K562 (cell line): ENCODE data around the gene SCARF2. TPM values are rescaled to one million over a fixed set of nuclear protein-coding genes. Genes with fewer than 3 reads are reported as not detected.

Experiments used
- ATAC-seq: fragments of 200-7000 bp; cut with Tn5 transposase; 3 replicates; pipeline ENCODE4 v1.9.1; 2020; ENCODE audit warnings: moderate library complexity
- BruUV-seq: library from RNA; stranded (reverse); fragments of 400-500 nt; replicated peaks from 2 replicates; lab custom pipeline; 2021; lab: Mats Ljungman, UMichigan
- CTCF ChIA-PET: fragments of 300-600 bp; formaldehyde crosslinking; extraction: SDS; loops from one replicate; lab custom pipeline; 2021; ENCODE audit warnings: low intra/inter-chr PET ratio; lab: Yijun Ruan, JAX
- POLR2A ChIA-PET: fragments of 300-600, 350-650 bp; sonication (Branson Sonifier 250); formaldehyde crosslinking; extraction: SDS; loops from one replicate; lab custom pipeline; 2021; ENCODE audit warnings: antibody characterized with exemption, inconsistent platforms; lab: Yijun Ruan, JAX
- DNase-seq, 4 experiments: peaks; one replicate each; pipeline versions ENCODE4 v3.0.0 to v3.0.0-alpha.2; 2011 to 2018; ENCODE audit warnings: low spot score in 3 of 4, mixed read lengths in 3 of 4; ENCODE audit errors: extremely low read depth in 1 of 4
- FAIRE-seq: peaks from 2 replicates; lab custom pipeline; 2011; peaks lifted over from hg19 to GRCh38; lab: Jason Lieb, UNC
- H2AFZ ChIP-seq: 2 replicates; pipeline ENCODE4 v1.6.0; 2011; ENCODE audit warnings: low read depth, low read length, control low read depth, inconsistent platforms
- H3K27ac ChIP-seq: fragments of 200-600 bp; 3 replicates; pipeline ENCODE4 v1.8.0; 2011; ENCODE audit warnings: low read depth, mild to moderate bottlenecking, control low read depth, inconsistent platforms, low read length, moderate library complexity, mixed read lengths; ENCODE audit errors: extremely low read depth
- H3K27me3 ChIP-seq, 2 experiments: fragments of 300-600 bp in 1 of 2; 2 replicates in 1 of 2; 3 replicates in 1 of 2; pipeline versions ENCODE4 v1.6.0 to v1.8.0; 2011; ENCODE audit warnings: inconsistent platforms in 2 of 2, low read length in 2 of 2, mild to moderate bottlenecking in 1 of 2, mixed read lengths in 1 of 2, moderate library complexity in 1 of 2; ENCODE audit not compliant: control insufficient read depth in 2 of 2, insufficient read depth in 2 of 2
- H3K36me3 ChIP-seq: fragments of 300-600 bp; 3 replicates; pipeline ENCODE4 v1.8.0; 2011; ENCODE audit warnings: mild to moderate bottlenecking, low read length, inconsistent platforms; ENCODE audit not compliant: control insufficient read depth, insufficient read depth
- H3K4me1 ChIP-seq, 2 experiments: fragments of 200-600 bp in 1 of 2; replicated peaks in 1 of 2; 2 replicates in 1 of 2; 3 replicates in 1 of 2; pipeline versions ENCODE4 v1.5.1 to v1.8.0; 2011; ENCODE audit warnings: inconsistent platforms in 2 of 2, low read length in 2 of 2, mild to moderate bottlenecking in 1 of 2, mixed read lengths in 1 of 2, moderate library complexity in 1 of 2; ENCODE audit not compliant: control insufficient read depth in 2 of 2, insufficient read depth in 2 of 2
- H3K4me2 ChIP-seq: 2 replicates; pipeline ENCODE4 v1.6.1; 2011; ENCODE audit warnings: low read length, control low read depth, inconsistent platforms, mixed read lengths; ENCODE audit not compliant: insufficient read depth
- H3K4me3 ChIP-seq: fragments of 200-600 bp; sonication (generic), shearing (Covaris generic); 2 replicates; pipeline ENCODE4 v1.5.1; 2016; ENCODE audit warnings: control low read depth, inconsistent platforms
- H3K79me2 ChIP-seq: fragments of 200-600 bp; 3 replicates; pipeline ENCODE4 v1.8.0; 2011; ENCODE audit warnings: low read length, inconsistent platforms; ENCODE audit not compliant: control insufficient read depth, insufficient read depth
- H3K9ac ChIP-seq, 2 experiments: 2 replicates each; pipeline versions ENCODE4 v1.6.0 to v1.6.1; 2011; ENCODE audit warnings: low read depth in 2 of 2, low read length in 2 of 2, control low read depth in 1 of 2, inconsistent platforms in 1 of 2, mild to moderate bottlenecking in 1 of 2, mixed read lengths in 1 of 2; ENCODE audit not compliant: insufficient read depth in 1 of 2
- H3K9me1 ChIP-seq: one replicate; pipeline ENCODE4 v1.6.0; 2011; ENCODE audit warnings: inconsistent platforms, mild to moderate bottlenecking, low read length, moderate library complexity; ENCODE audit not compliant: control insufficient read depth, insufficient read depth
- H3K9me3 ChIP-seq: replicated peaks from 2 replicates; pipeline ENCODE4 v1.5.1; 2011; ENCODE audit warnings: low read depth, low read length, inconsistent platforms; ENCODE audit not compliant: control insufficient read depth, insufficient read depth
- H4K20me1 ChIP-seq: replicated peaks from 2 replicates; pipeline ENCODE4 v1.6.1; 2011; ENCODE audit warnings: low read length, inconsistent platforms, mixed read lengths; ENCODE audit not compliant: control insufficient read depth, insufficient read depth
- BCL6 ChIP-seq: fragments of 250-450 bp; sonication (Bioruptor Pico); IDR thresholded peaks from 2 replicates; pipeline ENCODE4 v1.4.0; 2020
- EP400 ChIP-seq: fragments of 450-650 bp; IDR thresholded peaks from 2 replicates; pipeline ENCODE4 v1.6.1; 2017; ENCODE audit warnings: antibody characterized with exemption, mild to moderate bottlenecking, moderate library complexity
- EZH2 ChIP-seq: IDR thresholded peaks from 2 replicates; pipeline ENCODE4 v1.6.1; 2012; ENCODE audit warnings: low read depth, mild to moderate bottlenecking, inconsistent platforms, low read length, borderline replicate concordance
- JUND ChIP-seq, 2 experiments: IDR thresholded peaks; 2 replicates in 1 of 2; 3 replicates in 1 of 2; pipeline ENCODE4 v1.6.1; 2011; ENCODE audit warnings: borderline replicate concordance in 2 of 2, low read depth in 2 of 2, low read length in 2 of 2, improper control_type of control experiment in 1 of 2, missing biosample characterization in 1 of 2, missing genetic modification characterization in 1 of 2, missing genetic modification reagents in 1 of 2
- KHSRP ChIP-seq: fragments of 450-650 bp; IDR thresholded peaks from 2 replicates; pipeline ENCODE4 v1.6.1; 2017
- MITF ChIP-seq: IDR thresholded peaks from 2 replicates; pipeline ENCODE4 v1.6.1; 2014; ENCODE audit warnings: antibody characterized with exemption
- NCOA2 ChIP-seq, 2 experiments: fragments of 450-650 bp; IDR thresholded peaks; 2 replicates each; pipeline ENCODE4 v1.6.1; 2018; ENCODE audit warnings: mild to moderate bottlenecking in 2 of 2, moderate library complexity in 1 of 2; ENCODE audit not compliant: partially characterized antibody in 2 of 2
- NR3C1 ChIP-seq: sonication (generic); formaldehyde crosslinking; IDR thresholded peaks from 2 replicates; pipeline ENCODE4 v1.8.1; 2022; ENCODE audit warnings: missing genetic modification reagents
- RB1 ChIP-seq: fragments of 450-650 bp; IDR thresholded peaks from 2 replicates; pipeline ENCODE4 v1.6.1; 2017; ENCODE audit warnings: low read depth, mild to moderate bottlenecking
- RBM14 ChIP-seq: fragments of 200-400 bp; formaldehyde crosslinking; IDR thresholded peaks from 2 replicates; pipeline ENCODE4 v1.6.1; 2018; ENCODE audit warnings: low read depth, mild to moderate bottlenecking, low read length, moderate library complexity, borderline replicate concordance; ENCODE audit not compliant: insufficient read depth
- SPI1 ChIP-seq: IDR thresholded peaks from 2 replicates; pipeline ENCODE4 v1.6.1; 2011; ENCODE audit warnings: low read depth, low read length, control low read depth, borderline replicate concordance
- ZNF232 ChIP-seq: sonication (generic); formaldehyde crosslinking; IDR thresholded peaks from 2 replicates; pipeline ENCODE4 v1.8.0; 2022; ENCODE audit warnings: mild to moderate bottlenecking, missing genetic modification reagents
- ZNF347 ChIP-seq: fragments of 450-650 bp; formaldehyde crosslinking; IDR thresholded peaks from 2 replicates; pipeline ENCODE4 v1.4.0; 2020; ENCODE audit warnings: low read depth, mild to moderate bottlenecking, moderate library complexity
- ZNF436 ChIP-seq: fragments of 250-450, 450-650 bp; sonication (Bioruptor Pico); formaldehyde crosslinking; IDR thresholded peaks from 2 replicates; pipeline ENCODE4 v1.7.0; 2020; ENCODE audit warnings: mild to moderate bottlenecking
- WGBS: fragments of 100-300 bp; shearing (Covaris generic); methylation state at CpG from one replicate; pipeline ENCODE4 v1.1.6; 2016; ENCODE audit warnings: low coverage, mixed read lengths; ENCODE audit not compliant: insufficient coverage; ENCODE audit errors: missing lambda C conversion rate; 5-methylcytosine and 5-hydroxymethylcytosine counted together
- in situ Hi-C: fragments of 300-500 bp; cut with MboI; formaldehyde crosslinking; loops from 4 replicates; pipeline ENCODE4 v1.15.0; 2018; ENCODE audit warnings: inconsistent platforms, mixed read lengths
- intact Hi-C: fragments of 100-400 bp; cut with micrococcal nuclease; formaldehyde crosslinking; loops from 2 replicates; pipeline ENCODE4 v1.14.2; 2022
- polyA plus RNA-seq, 8 experiments: library from polyadenylated mRNA; depleted of rRNA in 4 of 8; stranded (reverse) in 5 of 8; unstranded in 3 of 8; fragments of >200 nt; fragmentation: Nextera tagmentation in 2 of 8; fragmentation: Illumina TruSeq in 1 of 8; extraction: Ambion mirVana in 2 of 8; extraction: Trizol in 1 of 8; gene quantifications; 2 replicates each; pipeline versions ENCODE4 v1.2.1 to v1.2.3, GENCODE V29; 2011 to 2014; ENCODE audit warnings: inconsistent platforms in 1 of 8, missing spikeins in 1 of 8
- total RNA-seq, 7 experiments: library from RNA; depleted of rRNA in 6 of 7; stranded (reverse); fragments of >200 nt in 6 of 7; fragmentation: Illumina TruSeq in 2 of 7; extraction: Trizol in 2 of 7; gene quantifications; 2 replicates each; pipeline versions ENCODE4 v1.2.1 to v1.2.3, GENCODE V29; 2011 to 2021; ENCODE audit warnings: low replicate concordance in 1 of 7
- TF ChIP-seq, protein P1 (sequence below): fragments of 450-650 bp; formaldehyde crosslinking; IDR thresholded peaks from 2 replicates; pipeline ENCODE4 v1.4.0; 2020; ENCODE audit warnings: mild to moderate bottlenecking, moderate library complexity
- TF ChIP-seq, protein P2 (sequence below): fragments of 250-450 bp; sonication (Bioruptor Pico); IDR thresholded peaks from 2 replicates; pipeline ENCODE4 v1.4.0; 2020; ENCODE audit warnings: mild to moderate bottlenecking

The SCARF2 gene
- total and polyA plus RNA-seq, 9 of the 15 experiments (the other 6 are each of a cell fraction or from before 2014, with no cell fraction given): 0.06 to 0.32 (median 0.21) TPM; not detected in 5

- Histone ChIP-seq H3K27ac (peak overlapping the region; percentile 4; the same call in 1 of the 3 replicates), H3K9ac (peak overlapping the region; percentile 2 to 27; a peak in 2 of 4 replicates), H2AFZ (peak overlapping the region; percentile 68), H3K27me3 (no peaks in the 10 kb centered on the region), H3K9me1 (no peaks in the 10 kb centered on the region), H3K4me1 (peaks cover 2 to 9% of the 10 kb centered on the region in 2 experiments; a peak in 4 of 5 replicates), H3K4me3 (no peak overlapping the region), H3K36me3 (no peaks in the 10 kb centered on the region; the same call in 2 of the 3 replicates), H4K20me1 (no peaks in the 10 kb centered on the region), H3K79me2 (no peaks in the 10 kb centered on the region), H3K4me2 (peak overlapping the region; percentile 12; the same call in 1 of the 2 replicates), H3K9me3 (no peaks in the 10 kb centered on the region)
- in situ Hi-C loops (loop anchor here (25.0 kb wide), 2 partner anchors 275 to 1875 kb away; partner anchors contain the start of gene TMEM191B), intact Hi-C loops (loop anchor here (10.0 kb wide), 2 partner anchors 258 to 262 kb away; partner anchors contain the start of gene CCDC188)
- peak in 1 of 4 experiments; percentile 63 for DNase-seq
- BruUV-seq: no TSS peak
- CTCF ChIA-PET: interaction anchor here (0.6 to 1.0 kb wide), 2 partner anchors 19 to 191 kb away, joined by 3 to 4 read pairs; no protein-coding TSS in a partner anchor
- peak; percentile 61 for ATAC-seq
- POLR2A ChIA-PET: interaction anchor here (0.6 to 2.1 kb wide), 16 partner anchors 8 to 156 kb away, joined by 3 to 12 read pairs (median 5); no protein-coding TSS in a partner anchor
- 34% methylated on average over 10 of the region's 10 CpGs for WGBS
- no peak for FAIRE-seq
- TF ChIP-seq MITF (no peak), BCL6 (CRISPR knock-in tag) (no peak), NR3C1 (CRISPR knock-in tag) (no peak), ZNF232 (CRISPR knock-in tag) (no peak), ZNF436 (CRISPR knock-in tag) (0 out of 2 replicates have a peak, but pooled peaks have one; percentile 55), SPI1 (peak; percentile 22; the same call in 1 of the 2 replicates), EZH2 (no peak), EP400 (no peak), KHSRP (no peak), RBM14 (no peak), NCOA2 (IDR thresholded peaks at IDR 0.05; ENCODE audit: partially characterized antibody in 2 of 2) (no peak), RB1 (peak; percentile 12; the same call in 1 of the 2 replicates), JUND (IDR thresholded peaks at IDR 0.05; ENCODE audit: borderline replicate concordance, low read depth, low read length) (no peak), JUND (tag; IDR thresholded peaks at IDR 0.05; ENCODE audit: borderline replicate concordance, low read depth, low read length) (no peak), ZNF347 (CRISPR knock-in tag) (no peak)
- TF ChIP-seq, protein P1, sequence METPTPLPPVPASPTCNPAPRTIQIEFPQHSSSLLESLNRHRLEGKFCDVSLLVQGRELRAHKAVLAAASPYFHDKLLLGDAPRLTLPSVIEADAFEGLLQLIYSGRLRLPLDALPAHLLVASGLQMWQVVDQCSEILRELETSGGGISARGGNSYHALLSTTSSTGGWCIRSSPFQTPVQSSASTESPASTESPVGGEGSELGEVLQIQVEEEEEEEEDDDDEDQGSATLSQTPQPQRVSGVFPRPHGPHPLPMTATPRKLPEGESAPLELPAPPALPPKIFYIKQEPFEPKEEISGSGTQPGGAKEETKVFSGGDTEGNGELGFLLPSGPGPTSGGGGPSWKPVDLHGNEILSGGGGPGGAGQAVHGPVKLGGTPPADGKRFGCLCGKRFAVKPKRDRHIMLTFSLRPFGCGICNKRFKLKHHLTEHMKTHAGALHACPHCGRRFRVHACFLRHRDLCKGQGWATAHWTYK (CRISPR knock-in tag): no peak
- TF ChIP-seq, protein P2, sequence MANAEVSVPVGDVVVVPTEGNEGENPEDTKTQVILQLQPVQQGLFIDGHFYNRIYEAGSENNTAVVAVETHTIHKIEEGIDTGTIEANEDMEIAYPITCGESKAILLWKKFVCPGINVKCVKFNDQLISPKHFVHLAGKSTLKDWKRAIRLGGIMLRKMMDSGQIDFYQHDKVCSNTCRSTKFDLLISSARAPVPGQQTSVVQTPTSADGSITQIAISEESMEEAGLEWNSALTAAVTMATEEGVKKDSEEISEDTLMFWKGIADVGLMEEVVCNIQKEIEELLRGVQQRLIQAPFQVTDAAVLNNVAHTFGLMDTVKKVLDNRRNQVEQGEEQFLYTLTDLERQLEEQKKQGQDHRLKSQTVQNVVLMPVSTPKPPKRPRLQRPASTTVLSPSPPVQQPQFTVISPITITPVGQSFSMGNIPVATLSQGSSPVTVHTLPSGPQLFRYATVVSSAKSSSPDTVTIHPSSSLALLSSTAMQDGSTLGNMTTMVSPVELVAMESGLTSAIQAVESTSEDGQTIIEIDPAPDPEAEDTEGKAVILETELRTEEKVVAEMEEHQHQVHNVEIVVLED (CRISPR knock-in tag): no peak
Observed at GRCh38 chr22:20412474-20413216, 25.0 kb downstream of the SCARF2 start.
